Keratinocyte (primary cell): ENCODE results near the gene ATP2B2. TPM values are rescaled to one million over a fixed set of nuclear protein-coding genes. Genes with fewer than 3 reads are reported as not detected.

Source experiments
- DNase-seq: peaks from one replicate; pipeline ENCODE4 v3.0.0-alpha.2; 2011; ENCODE audit warnings: low read depth, missing footprints, low spot score
- FAIRE-seq: peaks from 2 replicates; lab custom pipeline; 2011; peaks lifted over from hg19 to GRCh38; lab: Jason Lieb, UNC
- H2AFZ ChIP-seq: 2 replicates; pipeline ENCODE4 v1.6.0; 2012; ENCODE audit warnings: low read length, control low read depth, inconsistent platforms; ENCODE audit not compliant: control insufficient read depth
- H3K27ac ChIP-seq: 2 replicates; pipeline ENCODE4 v1.5.1; 2011; ENCODE audit warnings: low read length; ENCODE audit not compliant: control insufficient read depth, insufficient read depth
- H3K27me3 ChIP-seq: 3 replicates; pipeline ENCODE4 v1.6.0; 2011; ENCODE audit warnings: low read length; ENCODE audit not compliant: control insufficient read depth, insufficient read depth; ENCODE audit errors: extremely low read depth
- H3K36me3 ChIP-seq, 2 experiments: 2 replicates in 1 of 2; 3 replicates in 1 of 2; pipeline ENCODE4 v1.5.1; 2011; ENCODE audit warnings: low read length in 2 of 2, mild to moderate bottlenecking in 1 of 2; ENCODE audit not compliant: control insufficient read depth in 2 of 2, insufficient read depth in 2 of 2; ENCODE audit errors: extremely low read depth in 1 of 2
- H3K4me1 ChIP-seq: 3 replicates; pipeline ENCODE4 v1.5.1; 2011; ENCODE audit warnings: low read length; ENCODE audit not compliant: control insufficient read depth, insufficient read depth; ENCODE audit errors: extremely low read depth
- H3K4me2 ChIP-seq: 3 replicates; pipeline ENCODE4 v1.6.0; 2011; ENCODE audit warnings: low read depth, low read length; ENCODE audit not compliant: control insufficient read depth, insufficient read depth; ENCODE audit errors: extremely low read depth
- H3K4me3 ChIP-seq, 3 experiments: fragments of 200-600 bp in 1 of 3; sonication (generic) in 1 of 3; 2 replicates in 2 of 3; 3 replicates in 1 of 3; pipeline ENCODE4 v1.5.1; 2011 to 2016; ENCODE audit warnings: low read length in 3 of 3, mild to moderate bottlenecking in 3 of 3, control low read depth in 2 of 3, inconsistent platforms in 1 of 3, low read depth in 1 of 3, mixed read lengths in 1 of 3, mixed run types in 1 of 3, moderate library complexity in 1 of 3; ENCODE audit not compliant: control insufficient read depth in 2 of 3, insufficient read depth in 2 of 3; ENCODE audit errors: extremely low read depth in 1 of 3
- H3K79me2 ChIP-seq: 2 replicates; pipeline ENCODE4 v1.6.0; 2012; ENCODE audit warnings: low read length; ENCODE audit not compliant: control insufficient read depth, insufficient read depth
- H3K9ac ChIP-seq: 3 replicates; pipeline ENCODE4 v1.6.0; 2011; ENCODE audit warnings: low read length; ENCODE audit not compliant: control insufficient read depth, insufficient read depth; ENCODE audit errors: extremely low read depth
- H3K9me1 ChIP-seq: 3 replicates; pipeline ENCODE4 v1.6.0; 2011; ENCODE audit warnings: low read length; ENCODE audit not compliant: control insufficient read depth, insufficient read depth; ENCODE audit errors: extremely low read depth
- H3K9me3 ChIP-seq: 2 replicates; pipeline ENCODE4 v1.5.1; 2012; ENCODE audit warnings: low read depth, low read length; ENCODE audit not compliant: control insufficient read depth
- H4K20me1 ChIP-seq: 3 replicates; pipeline ENCODE4 v1.6.0; 2011; ENCODE audit warnings: low read length; ENCODE audit not compliant: control insufficient read depth, insufficient read depth; ENCODE audit errors: extremely low read depth
- EZH2 ChIP-seq: IDR thresholded peaks from one replicate; pipeline ENCODE4 v1.6.1; 2012; ENCODE audit warnings: inconsistent platforms, mild to moderate bottlenecking, low read length, moderate library complexity
- dilution Hi-C: fragments of 300-500 bp; cut with MboI; formaldehyde crosslinking; loops from one replicate; pipeline ENCODE4 v1.7.0; 2020; ENCODE audit warnings: low sequenced_read_pairs; ENCODE audit not compliant: extremely low pct_ligation_motif_present
- polyA plus RNA-seq, 5 experiments: library from polyadenylated mRNA; depleted of rRNA in 3 of 5; stranded (reverse) in 3 of 5; stranded (forward) in 1 of 5; unstranded in 1 of 5; fragments of >200 nt; gene quantifications; 1 replicate in 1 of 5; 2 replicates in 3 of 5; 3 replicates in 1 of 5; pipeline versions ENCODE4 v1.2.1 to v1.2.3, GENCODE V29; 2011 to 2012; ENCODE audit warnings: missing spikeins in 2 of 5, low read depth in 1 of 5, low replicate concordance in 1 of 5
- TF ChIP-seq, protein P1 (sequence below), 3 experiments: IDR thresholded peaks in 1 of 3; conservative IDR thresholded peaks in 1 of 3; optimal IDR thresholded peaks in 1 of 3; 2 replicates in 2 of 3; 3 replicates in 1 of 3; pipeline versions ENCODE3 to v1.5.1; 2011; ENCODE audit warnings: low read length in 3 of 3, mild to moderate bottlenecking in 3 of 3, moderate library complexity in 2 of 3, control low read depth in 1 of 3, inconsistent platforms in 1 of 3; ENCODE audit not compliant: insufficient read depth in 2 of 3; ENCODE audit errors: extremely low read depth in 1 of 3

The ATP2B2 gene
- polyA plus RNA-seq, 1 donor (not counting 4 experiments of a cell fraction or from before 2014, with no cell fraction given) = not detected

DNA sequence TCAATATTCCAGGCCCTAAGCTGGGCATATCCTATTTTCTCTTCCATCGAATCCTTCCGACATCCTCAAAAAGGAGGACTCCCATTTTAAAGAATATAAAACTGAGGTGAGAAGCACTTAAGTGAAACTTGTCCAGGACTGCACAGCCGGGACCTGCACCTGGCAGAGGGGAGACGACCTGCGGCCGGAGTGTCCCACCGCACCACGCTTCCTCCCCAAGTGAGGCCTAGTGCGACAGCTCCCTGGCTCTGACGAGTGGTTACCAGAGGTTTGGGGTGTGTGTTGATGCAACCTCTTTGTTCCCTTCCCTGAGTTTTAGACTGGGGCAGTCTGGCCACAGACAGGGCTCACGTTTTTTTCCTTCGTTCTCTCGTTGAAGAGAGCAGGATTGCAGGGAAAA, 24.9 kb upstream of the ATP2B2 start:
- H3K9ac ChIP-seq = no peak overlapping the region
- no peaks in the 10 kb centered on the region for H3K4me1 ChIP-seq
- H3K27ac ChIP-seq = no peak overlapping the region
- H3K27me3 ChIP-seq = peaks cover 5% of the 10 kb centered on the region
- H3K9me1 ChIP-seq = no peaks in the 10 kb centered on the region
- no peaks in the 10 kb centered on the region for H3K9me3 ChIP-seq
- H3K4me2 ChIP-seq = no peak overlapping the region
- no peak overlapping the region for H3K4me3 ChIP-seq
- H2AFZ ChIP-seq = no peak overlapping the region
- H3K36me3 ChIP-seq = no peaks in the 10 kb centered on the region
- H3K79me2 ChIP-seq = no peaks in the 10 kb centered on the region
- H4K20me1 ChIP-seq = no peaks in the 10 kb centered on the region
- FAIRE-seq (no peak), DNase-seq (no peak)
- TF ChIP-seq EZH2 = no peak
- TF ChIP-seq, protein P1, sequence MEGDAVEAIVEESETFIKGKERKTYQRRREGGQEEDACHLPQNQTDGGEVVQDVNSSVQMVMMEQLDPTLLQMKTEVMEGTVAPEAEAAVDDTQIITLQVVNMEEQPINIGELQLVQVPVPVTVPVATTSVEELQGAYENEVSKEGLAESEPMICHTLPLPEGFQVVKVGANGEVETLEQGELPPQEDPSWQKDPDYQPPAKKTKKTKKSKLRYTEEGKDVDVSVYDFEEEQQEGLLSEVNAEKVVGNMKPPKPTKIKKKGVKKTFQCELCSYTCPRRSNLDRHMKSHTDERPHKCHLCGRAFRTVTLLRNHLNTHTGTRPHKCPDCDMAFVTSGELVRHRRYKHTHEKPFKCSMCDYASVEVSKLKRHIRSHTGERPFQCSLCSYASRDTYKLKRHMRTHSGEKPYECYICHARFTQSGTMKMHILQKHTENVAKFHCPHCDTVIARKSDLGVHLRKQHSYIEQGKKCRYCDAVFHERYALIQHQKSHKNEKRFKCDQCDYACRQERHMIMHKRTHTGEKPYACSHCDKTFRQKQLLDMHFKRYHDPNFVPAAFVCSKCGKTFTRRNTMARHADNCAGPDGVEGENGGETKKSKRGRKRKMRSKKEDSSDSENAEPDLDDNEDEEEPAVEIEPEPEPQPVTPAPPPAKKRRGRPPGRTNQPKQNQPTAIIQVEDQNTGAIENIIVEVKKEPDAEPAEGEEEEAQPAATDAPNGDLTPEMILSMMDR (optimal IDR thresholded peaks at IDR 0.05 in 1 of 3, IDR thresholded peaks at IDR 0.05 in 1 of 3, conservative IDR thresholded peaks at IDR 0.05 in 1 of 3; ENCODE audit: extremely low read depth in 1 of 3, insufficient read depth in 2 of 3, low read length in 3 of 3) = no peak
- dilution Hi-C loops = no loop called here

DNA sequence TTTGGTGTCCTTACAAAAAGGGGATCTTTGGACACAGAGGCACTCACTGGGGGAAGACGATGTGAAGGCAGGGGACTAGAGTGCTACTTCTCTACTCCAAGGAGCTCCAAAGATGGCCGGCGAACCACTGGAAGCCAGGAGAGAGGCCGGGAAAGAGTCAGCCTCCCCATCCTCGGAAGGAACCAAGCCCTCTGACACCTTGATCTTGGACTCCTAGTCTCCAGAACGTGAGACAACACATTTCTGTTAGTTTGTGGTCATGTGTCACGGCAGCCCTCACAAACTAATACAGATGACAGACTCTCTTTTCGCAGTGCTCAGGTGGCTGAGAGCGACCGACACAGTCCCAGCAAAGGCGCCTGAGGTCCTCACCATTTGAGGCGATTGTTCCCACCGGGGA, 24.4 kb upstream of the ATP2B2 start:
- dilution Hi-C loops = no loop called here
- Histone ChIP-seq H3K79me2 (no peaks in the 10 kb centered on the region), H3K4me3 (no peak overlapping the region), H4K20me1 (no peaks in the 10 kb centered on the region), H3K9me1 (no peaks in the 10 kb centered on the region), H3K9ac (no peak overlapping the region), H3K27me3 (peaks cover 9% of the 10 kb centered on the region), H3K36me3 (no peaks in the 10 kb centered on the region), H3K9me3 (no peaks in the 10 kb centered on the region), H3K4me2 (no peak overlapping the region), H2AFZ (no peak overlapping the region), H3K27ac (no peak overlapping the region), H3K4me1 (no peaks in the 10 kb centered on the region)
- DNase-seq (no peak), FAIRE-seq (no peak)
- TF ChIP-seq, protein P1 (optimal IDR thresholded peaks at IDR 0.05 in 1 of 3, IDR thresholded peaks at IDR 0.05 in 1 of 3, conservative IDR thresholded peaks at IDR 0.05 in 1 of 3; ENCODE audit: extremely low read depth in 1 of 3, insufficient read depth in 2 of 3, low read length in 3 of 3) = no peak
- TF ChIP-seq EZH2 = no peak
